DMS 273 (cell line): ENCODE data around the gene EFCAB9.
"Not testable (repeated sequence)": the region's sequence is repeated elsewhere in the genome, so short reads cannot be mapped to it uniquely, and the experiment has no call there.

ENCODE experiments used
- DNase-seq: peaks from one replicate; lab custom pipeline; 2025; ENCODE audit not compliant: unreplicated experiment; lab: John Stamatoyannopoulos, UW

Gene EFCAB9

DNA sequence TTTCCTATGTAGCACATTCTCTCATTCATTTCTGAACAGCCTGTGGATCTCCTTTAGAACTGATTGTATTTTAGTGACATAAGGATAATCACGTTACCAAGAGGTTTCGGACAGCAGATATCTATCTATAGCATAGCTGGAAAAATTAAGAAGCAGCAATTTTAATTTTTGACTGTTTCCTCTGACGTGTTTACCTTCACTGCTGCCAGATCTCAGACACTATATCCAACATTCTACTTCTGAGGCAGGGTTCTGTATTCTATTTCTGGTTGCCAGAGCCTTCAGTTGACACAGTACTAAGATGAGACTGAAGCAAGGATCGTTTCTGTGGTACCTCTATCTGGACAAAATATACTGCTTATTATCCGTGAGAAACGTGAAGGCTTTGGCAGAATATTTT, at the start of gene EFCAB9:
Gene EFCAB9, plus strand, starts transcription at position 301 of the 400 bp plus-strand sequence. Its CDS starts 1 bp downstream, at position 302.
- DNase-seq = no peak

GRCh38 chr5:172144291-172144815, 49.6 kb upstream of the EFCAB9 start:
- peak; percentile 70 for DNase-seq

- no peak for DNase-seq
Measured at GRCh38 chr5:172144931-172145869, 48.8 kb upstream of the EFCAB9 start.

- DNase-seq = no peak
Measured at GRCh38 chr5:172145870-172146747, 47.9 kb upstream of the EFCAB9 start.

DNA sequence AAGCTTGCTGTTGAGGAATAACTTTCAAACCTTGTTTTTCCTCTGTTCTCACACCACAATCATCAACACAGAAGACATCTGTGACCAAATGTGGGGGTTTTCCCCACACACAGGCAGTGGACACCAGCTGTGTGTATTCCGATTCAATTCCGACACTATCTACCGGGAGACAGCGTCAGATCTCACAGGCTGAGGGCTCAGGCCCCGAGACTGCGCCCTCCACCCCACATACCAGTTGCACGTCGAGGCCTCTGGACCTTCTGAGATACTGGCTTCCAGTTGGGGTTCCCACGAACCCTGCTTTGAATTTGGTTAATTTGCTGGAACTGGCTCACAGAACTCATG, 47.3 kb upstream of the EFCAB9 start:
- no peak for DNase-seq

GRCh38 chr5:172147857-172148256, 46.1 kb upstream of the EFCAB9 start:
- DNase-seq = no peak

DNA sequence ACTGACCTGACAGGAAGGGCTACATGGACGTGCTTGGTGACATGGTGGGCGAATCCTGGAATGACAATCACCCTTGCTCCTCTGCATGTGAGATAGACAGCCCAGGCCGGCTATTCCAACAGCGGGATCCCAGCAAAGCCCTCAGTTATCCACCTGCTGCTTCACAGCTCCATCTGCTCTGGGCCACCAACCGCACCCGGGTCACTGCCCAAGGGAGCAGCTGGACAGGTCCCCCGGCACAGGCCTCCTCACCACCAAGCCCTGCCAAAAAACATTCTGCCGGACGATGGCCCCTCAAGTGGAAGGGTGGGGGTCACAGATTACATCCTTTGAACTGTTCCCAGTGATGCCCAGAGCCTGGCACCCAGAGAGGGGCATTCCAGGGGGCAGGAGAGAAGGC, 45.6 kb upstream of the EFCAB9 start:
- DNase-seq = no peak

GRCh38 chr5:172149073-172149472, 44.9 kb upstream of the EFCAB9 start:
- DNase-seq = no peak

DNA sequence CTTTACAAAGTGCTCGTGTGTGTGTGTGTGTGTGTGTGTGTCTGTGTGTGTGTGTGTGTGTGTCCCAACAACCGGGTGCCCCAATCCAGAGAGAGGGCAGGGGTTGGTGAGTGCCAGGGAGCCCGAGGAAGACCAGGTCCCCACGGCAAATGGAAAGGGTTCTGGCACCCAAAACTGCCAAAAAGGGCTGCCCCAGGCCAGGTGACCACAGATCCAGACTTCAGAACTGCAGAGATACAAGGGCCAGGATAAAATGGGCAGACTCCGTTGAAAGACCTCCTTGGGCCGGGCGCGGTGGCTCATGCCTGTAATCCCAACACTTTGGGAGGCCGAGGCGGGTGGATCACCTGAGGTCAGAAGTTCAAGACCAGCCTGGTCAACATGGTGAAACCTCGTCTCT, 44.5 kb upstream of the EFCAB9 start:
- DNase-seq = not testable (repeated sequence)

- no peak for DNase-seq
Measured at GRCh38 chr5:172150514-172151425, 43.2 kb upstream of the EFCAB9 start.

DNA sequence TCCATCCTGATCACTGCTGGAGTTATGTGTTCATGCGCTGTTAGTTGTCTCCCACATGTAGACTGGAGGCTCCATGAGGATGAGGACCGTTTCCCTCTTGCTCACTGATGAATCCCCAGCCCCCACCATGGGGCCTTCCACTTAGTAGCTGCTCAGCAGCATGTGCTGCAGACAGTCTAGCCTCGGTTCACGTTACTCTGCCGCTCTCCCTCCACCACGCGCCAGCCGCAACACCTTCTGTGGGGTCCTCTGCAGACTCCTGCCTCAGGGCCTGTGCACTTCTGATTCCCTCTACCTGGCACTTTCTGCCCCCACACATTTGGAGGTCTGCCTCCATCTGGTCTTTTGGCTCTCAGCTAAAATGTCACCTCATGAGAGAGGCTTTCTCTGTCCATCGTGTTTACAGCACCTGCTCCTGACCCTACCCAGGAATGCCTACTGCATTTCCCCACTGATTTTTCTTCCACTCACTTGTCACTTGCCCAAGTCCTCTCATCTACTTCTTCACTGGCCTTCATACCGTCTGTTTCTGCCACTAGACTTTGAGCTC, 42.2 kb upstream of the EFCAB9 start:
- DNase-seq = no peak

- DNase-seq = no peak
Measured at GRCh38 chr5:172153695-172154094, 40.3 kb upstream of the EFCAB9 start.

- DNase-seq = not testable (repeated sequence)
Measured at GRCh38 chr5:172155101-172155500, 38.9 kb upstream of the EFCAB9 start.

DNA sequence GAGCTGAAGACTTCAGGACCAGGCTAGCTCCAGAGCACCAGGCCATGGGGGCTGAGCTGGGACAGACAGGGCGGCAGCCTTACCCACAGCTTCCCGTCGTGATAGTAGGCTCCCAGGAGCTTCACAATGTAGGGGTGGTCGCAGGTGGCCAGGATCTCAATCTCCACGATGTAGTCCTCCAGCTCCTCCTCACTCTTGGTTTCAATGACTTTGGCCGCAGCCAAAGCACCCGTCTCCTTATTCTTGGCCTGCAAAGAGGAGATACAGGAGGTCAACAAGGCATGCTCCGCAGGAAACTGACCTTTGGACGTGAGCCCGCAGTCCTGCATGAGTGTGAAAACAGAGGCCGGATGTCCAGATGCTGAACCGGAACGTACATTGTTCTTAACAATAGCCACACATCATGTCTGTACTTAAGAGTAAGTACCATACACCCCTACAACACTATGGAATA, 37.4 kb upstream of the EFCAB9 start:
- DNase-seq = no peak

GRCh38 chr5:172159016-172159415, 35.0 kb upstream of the EFCAB9 start:
- DNase-seq = no peak

DNA sequence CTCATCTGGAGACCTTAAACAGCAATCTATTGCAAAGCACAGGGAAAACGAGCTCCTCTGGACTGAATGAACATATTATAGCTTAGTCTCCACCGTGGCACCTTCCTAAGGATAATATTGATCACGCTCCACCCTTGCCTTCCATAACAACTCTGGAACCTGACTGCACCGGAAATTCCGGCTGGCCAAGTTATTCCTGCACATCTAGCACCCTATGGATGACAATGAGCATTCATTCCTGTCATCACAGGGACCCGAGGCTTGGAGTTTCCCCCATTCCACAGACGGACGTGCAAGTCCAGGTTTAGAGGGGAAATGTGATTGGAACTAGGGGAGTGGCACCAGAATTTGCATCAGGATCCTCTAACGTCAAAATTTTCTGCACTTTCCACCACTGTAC, 33.5 kb upstream of the EFCAB9 start:
- no peak for DNase-seq

DNA sequence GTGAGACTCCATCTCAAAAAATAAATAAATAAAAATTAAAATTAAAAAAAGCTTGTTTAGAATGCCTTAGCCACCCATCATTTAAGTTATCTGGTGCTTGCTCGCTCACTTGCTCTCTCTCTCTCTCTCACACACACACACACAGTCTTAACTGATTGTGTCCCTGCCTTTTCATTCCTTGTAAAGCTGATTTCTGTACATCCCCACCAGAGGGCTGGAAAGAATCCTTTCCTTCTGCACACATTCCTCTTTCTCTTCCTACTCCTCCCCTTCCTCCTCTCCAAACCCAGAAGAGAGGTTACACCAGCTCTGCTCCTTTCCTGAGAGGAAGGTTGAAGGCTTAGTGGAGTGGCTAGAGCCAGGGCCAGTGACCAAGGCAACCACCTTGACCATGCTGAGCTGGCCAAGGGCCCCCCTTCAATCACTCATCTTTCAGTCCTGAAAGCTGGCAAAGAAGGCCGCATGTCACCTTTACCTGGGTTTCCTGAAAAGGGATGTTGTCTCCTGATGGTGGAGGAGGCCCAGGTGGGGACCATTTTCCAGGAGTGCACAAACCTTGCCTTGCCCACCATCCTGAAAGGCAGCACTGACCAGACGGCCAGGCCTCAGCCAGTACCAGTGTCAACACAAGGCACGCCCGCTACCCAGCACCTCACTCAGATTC, 31.5 kb upstream of the EFCAB9 start:
- peak; percentile 39 for DNase-seq

GRCh38 chr5:172162987-172163343, 31.0 kb upstream of the EFCAB9 start:
- DNase-seq = no peak

- peak; percentile 29 for DNase-seq
Measured at GRCh38 chr5:172163346-172163745, 30.6 kb upstream of the EFCAB9 start.

GRCh38 chr5:172164769-172165212, 29.2 kb upstream of the EFCAB9 start:
- no peak for DNase-seq
